MM.1S (cell line): Measurements from ENCODE around the gene R3HDM2.

ENCODE experiments used
- EZH2 ChIP-seq: fragments of 300-600 bp; sonication (generic); optimal IDR thresholded peaks from 2 replicates; pipeline ENCODE3; 2017; ENCODE audit warnings: low read depth, mild to moderate bottlenecking, antibody characterized with exemption, low read length, mixed read lengths
- EZH2phosphoT487 ChIP-seq: fragments of 300-600 bp; sonication (generic); IDR thresholded peaks from 2 replicates; pipeline ENCODE4 v1.6.1; 2018; ENCODE audit warnings: antibody characterized with exemption, low read length
- TF ChIP-seq, protein P1 (sequence below): fragments of 300-600 bp; sonication (generic); IDR thresholded peaks from 2 replicates; pipeline ENCODE4 v1.5.1; 2016; ENCODE audit warnings: antibody characterized with exemption, low read length, mixed read lengths

DNA sequence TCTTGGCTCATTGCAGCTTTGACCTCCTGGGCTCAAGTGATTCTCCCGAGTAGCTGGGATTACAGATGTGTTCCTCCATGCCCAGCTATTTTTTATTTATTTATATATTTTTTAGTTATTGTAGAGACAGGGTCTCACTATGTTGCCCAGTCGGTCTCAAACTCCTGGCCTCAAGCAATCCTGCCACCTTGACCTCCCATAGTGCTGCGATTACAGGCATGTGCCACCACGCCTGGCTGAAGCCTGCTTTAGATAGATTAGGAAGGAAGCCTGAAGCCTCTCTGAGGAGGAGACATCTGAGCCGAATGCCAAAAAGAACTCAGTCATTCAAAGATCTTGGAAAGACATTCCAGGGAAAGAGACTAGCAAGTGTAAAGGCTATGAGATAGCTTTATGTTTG lies 13.9 kb upstream of the R3HDM2 start:
- TF ChIP-seq EZH2 (no peak), EZH2phosphoT487 (no peak)
- TF ChIP-seq, protein P1, sequence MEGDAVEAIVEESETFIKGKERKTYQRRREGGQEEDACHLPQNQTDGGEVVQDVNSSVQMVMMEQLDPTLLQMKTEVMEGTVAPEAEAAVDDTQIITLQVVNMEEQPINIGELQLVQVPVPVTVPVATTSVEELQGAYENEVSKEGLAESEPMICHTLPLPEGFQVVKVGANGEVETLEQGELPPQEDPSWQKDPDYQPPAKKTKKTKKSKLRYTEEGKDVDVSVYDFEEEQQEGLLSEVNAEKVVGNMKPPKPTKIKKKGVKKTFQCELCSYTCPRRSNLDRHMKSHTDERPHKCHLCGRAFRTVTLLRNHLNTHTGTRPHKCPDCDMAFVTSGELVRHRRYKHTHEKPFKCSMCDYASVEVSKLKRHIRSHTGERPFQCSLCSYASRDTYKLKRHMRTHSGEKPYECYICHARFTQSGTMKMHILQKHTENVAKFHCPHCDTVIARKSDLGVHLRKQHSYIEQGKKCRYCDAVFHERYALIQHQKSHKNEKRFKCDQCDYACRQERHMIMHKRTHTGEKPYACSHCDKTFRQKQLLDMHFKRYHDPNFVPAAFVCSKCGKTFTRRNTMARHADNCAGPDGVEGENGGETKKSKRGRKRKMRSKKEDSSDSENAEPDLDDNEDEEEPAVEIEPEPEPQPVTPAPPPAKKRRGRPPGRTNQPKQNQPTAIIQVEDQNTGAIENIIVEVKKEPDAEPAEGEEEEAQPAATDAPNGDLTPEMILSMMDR, result no peak
